Upper lobe of left lung (tissue), 6 donors: ENCODE measurements around the gene KITLG. TPM values are rescaled to one million over a fixed set of nuclear protein-coding genes. Genes with fewer than 3 reads are reported as not detected.
"Not testable (repeated sequence)": the region's sequence is repeated elsewhere in the genome, so short reads cannot be mapped to it uniquely, and the experiment has no call there.

Source experiments
- ATAC-seq, 2 donors: fragments of 200-7000 bp; cut with Tn5 transposase; one replicate each; pipeline ENCODE4 v1.9.1; 2022; ENCODE audit warnings: mild to moderate bottlenecking in 2 of 2, moderate library complexity in 2 of 2; ENCODE audit not compliant: low FRiP score in 2 of 2
- DNase-seq, 2 donors: peaks; one replicate each; pipeline ENCODE4 v3.0.0-alpha.2; 2019 to 2020
- H3K27ac ChIP-seq, 4 donors: fragments of 200-600 bp; sonication (generic); one replicate each; pipeline ENCODE4 v1.5.1; 2016 to 2019
- H3K27me3 ChIP-seq, 4 donors: fragments of 200-600 bp; sonication (generic); one replicate each; pipeline ENCODE4 v1.5.1; 2017 to 2019
- H3K36me3 ChIP-seq, 4 donors: fragments of 200-600 bp; sonication (generic); one replicate each; pipeline ENCODE4 v1.5.1; 2016 to 2019
- H3K4me1 ChIP-seq, 4 donors: fragments of 200-600 bp; sonication (generic); one replicate each; pipeline ENCODE4 v1.5.1; 2018 to 2019
- H3K4me3 ChIP-seq, 4 donors: fragments of 200-600 bp; sonication (generic); one replicate each; pipeline ENCODE4 v1.5.1; 2017 to 2019; ENCODE audit warnings: mild to moderate bottlenecking in 2 of 4, moderate library complexity in 1 of 4
- H3K9me3 ChIP-seq, 4 donors: fragments of 200-600 bp; sonication (generic); one replicate each; pipeline ENCODE4 v1.5.1; 2018 to 2019
- EP300 ChIP-seq, 4 donors: sonication (generic); formaldehyde crosslinking; IDR thresholded peaks; one replicate each; pipeline ENCODE4 v1.5.1; 2017; ENCODE audit warnings: antibody characterized with exemption in 4 of 4, control low read depth in 2 of 4
- POLR2A ChIP-seq, 4 donors: fragments of 450-650 bp; IDR thresholded peaks; one replicate each; pipeline ENCODE4 v1.5.1; 2016 to 2017; ENCODE audit warnings: antibody characterized with exemption in 4 of 4, mild to moderate bottlenecking in 2 of 4
- POLR2AphosphoS5 ChIP-seq, 2 donors: sonication (generic); formaldehyde crosslinking; IDR thresholded peaks; one replicate each; pipeline ENCODE4 v1.5.1; 2017; ENCODE audit warnings: antibody characterized with exemption in 2 of 2
- WGBS, 2 donors: methylation state at CpG; one replicate each; pipeline ENCODE4 v1.1.5; 2017 to 2018; 5-methylcytosine and 5-hydroxymethylcytosine counted together
- total RNA-seq, 6 donors: library from RNA; depleted of rRNA in 4 of 6; stranded (reverse); fragments of >200 nt in 4 of 6; gene quantifications; one replicate each; pipeline versions ENCODE4 v1.1.0 to v1.2.1, GENCODE V29; 2016 to 2021
- TF ChIP-seq, protein P1 (sequence below), 6 experiments: fragments of 450-650 bp in 4 of 6; fragments of 200-600 bp in 2 of 6; sonication (generic) in 2 of 6; IDR thresholded peaks; one replicate each; pipeline ENCODE4 v1.5.1; 2016 to 2019; ENCODE audit warnings: antibody characterized with exemption in 6 of 6
- donor health status: DM: no; HTN: no; CAD: no; lungs with moderate emphysema.
- donor health status: DM: no; HTN: yes; CAD: no; lungs with severe emphysema.

Gene KITLG
- total RNA-seq, 6 donors from 2014 or later, result 10.2 to 72.7 (median 36.6) TPM

GRCh38 chr12:88516811-88517210 lies 63.5 kb downstream of the KITLG start:
- H3K4me1 ChIP-seq, result peaks cover 14 to 22% (median 17%) of the 10 kb centered on the region in 4 donors
- H3K36me3 ChIP-seq, result peaks cover 0 to 6% (median 2%) of the 10 kb centered on the region in 4 donors
- no peaks in the 10 kb centered on the region for H3K9me3 ChIP-seq
- ATAC-seq, result no peak
- no peak overlapping the region for H3K27ac ChIP-seq
- no peaks in the 10 kb centered on the region for H3K27me3 ChIP-seq
- TF ChIP-seq POLR2A (IDR thresholded peaks at IDR 0.05) (no peak), POLR2AphosphoS5 (IDR thresholded peaks at IDR 0.05) (no peak), EP300 (IDR thresholded peaks at IDR 0.05) (no peak)
- TF ChIP-seq, protein P1, sequence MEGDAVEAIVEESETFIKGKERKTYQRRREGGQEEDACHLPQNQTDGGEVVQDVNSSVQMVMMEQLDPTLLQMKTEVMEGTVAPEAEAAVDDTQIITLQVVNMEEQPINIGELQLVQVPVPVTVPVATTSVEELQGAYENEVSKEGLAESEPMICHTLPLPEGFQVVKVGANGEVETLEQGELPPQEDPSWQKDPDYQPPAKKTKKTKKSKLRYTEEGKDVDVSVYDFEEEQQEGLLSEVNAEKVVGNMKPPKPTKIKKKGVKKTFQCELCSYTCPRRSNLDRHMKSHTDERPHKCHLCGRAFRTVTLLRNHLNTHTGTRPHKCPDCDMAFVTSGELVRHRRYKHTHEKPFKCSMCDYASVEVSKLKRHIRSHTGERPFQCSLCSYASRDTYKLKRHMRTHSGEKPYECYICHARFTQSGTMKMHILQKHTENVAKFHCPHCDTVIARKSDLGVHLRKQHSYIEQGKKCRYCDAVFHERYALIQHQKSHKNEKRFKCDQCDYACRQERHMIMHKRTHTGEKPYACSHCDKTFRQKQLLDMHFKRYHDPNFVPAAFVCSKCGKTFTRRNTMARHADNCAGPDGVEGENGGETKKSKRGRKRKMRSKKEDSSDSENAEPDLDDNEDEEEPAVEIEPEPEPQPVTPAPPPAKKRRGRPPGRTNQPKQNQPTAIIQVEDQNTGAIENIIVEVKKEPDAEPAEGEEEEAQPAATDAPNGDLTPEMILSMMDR (IDR thresholded peaks at IDR 0.05), result no peak
- DNase-seq, result no peak
- H3K4me3 ChIP-seq, result no peak overlapping the region

DNA sequence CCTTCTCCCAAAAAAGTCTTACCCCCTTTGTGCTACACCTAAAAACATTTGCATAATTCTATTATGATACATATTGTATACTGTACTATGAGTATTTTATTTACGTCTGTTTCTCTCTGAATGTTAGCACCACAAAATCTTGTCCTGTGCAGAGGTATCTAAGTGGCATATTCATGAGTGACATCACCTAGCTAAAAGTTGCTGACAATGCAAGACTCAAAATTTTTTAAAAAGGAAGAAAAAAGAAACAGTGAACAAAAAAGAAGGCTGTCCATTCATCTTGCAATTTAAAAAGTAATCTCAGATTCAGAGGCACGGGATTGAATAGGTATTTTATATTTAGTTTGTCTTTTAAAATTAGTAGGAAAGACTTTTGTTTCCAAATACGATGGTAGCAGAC lies 69.4 kb downstream of the KITLG start:
- H3K4me1 ChIP-seq, result no peaks in the 10 kb centered on the region
- DNase-seq, result no peak
- H3K27ac ChIP-seq, result no peak overlapping the region
- no peak for ATAC-seq
- no peak overlapping the region for H3K4me3 ChIP-seq
- WGBS, 2 donors, result 96 to 99% methylated on average over 3 of the region's 3 CpGs
- peaks cover 1 to 13% (median 4%) of the 10 kb centered on the region in 4 donors for H3K36me3 ChIP-seq
- H3K9me3 ChIP-seq, result no peaks in the 10 kb centered on the region
- no peaks in the 10 kb centered on the region for H3K27me3 ChIP-seq
- TF ChIP-seq POLR2A (IDR thresholded peaks at IDR 0.05) (no peak), EP300 (IDR thresholded peaks at IDR 0.05) (no peak), POLR2AphosphoS5 (IDR thresholded peaks at IDR 0.05) (no peak)
- TF ChIP-seq, protein P1 (IDR thresholded peaks at IDR 0.05), result no peak

DNA sequence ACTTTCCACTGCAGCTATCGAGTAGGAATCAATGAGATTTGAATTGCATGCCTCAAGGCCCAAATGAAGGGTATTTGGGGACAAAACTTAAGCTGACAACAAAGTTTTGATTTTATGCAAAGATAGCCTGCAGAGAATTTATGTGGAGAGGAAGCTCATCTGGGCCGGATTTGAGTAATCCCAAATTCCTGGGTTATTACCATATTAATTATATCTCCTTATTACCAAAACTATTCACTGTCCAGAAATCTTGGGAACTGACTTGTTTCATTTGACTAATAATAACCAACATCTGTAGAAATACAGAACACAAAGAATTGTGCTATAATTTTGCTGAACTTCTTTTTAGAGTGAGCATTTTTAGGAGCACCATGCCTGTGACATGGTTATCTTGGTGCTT lies 70.4 kb downstream of the KITLG start:
- H3K27me3 ChIP-seq, result no peaks in the 10 kb centered on the region
- no peak overlapping the region for H3K27ac ChIP-seq
- H3K9me3 ChIP-seq, result no peaks in the 10 kb centered on the region
- DNase-seq (no peak), ATAC-seq (no peak)
- no peaks in the 10 kb centered on the region for H3K4me1 ChIP-seq
- WGBS, 2 donors, result 88 to 95% methylated on average over 2 of the region's 2 CpGs
- H3K36me3 ChIP-seq, result peaks cover 5 to 23% (median 12%) of the 10 kb centered on the region in 4 donors
- TF ChIP-seq, protein P1 (IDR thresholded peaks at IDR 0.05), result no peak
- TF ChIP-seq POLR2A (IDR thresholded peaks at IDR 0.05) (no peak), EP300 (IDR thresholded peaks at IDR 0.05) (no peak), POLR2AphosphoS5 (IDR thresholded peaks at IDR 0.05) (no peak)
- no peak overlapping the region for H3K4me3 ChIP-seq

GRCh38 chr12:88509347-88509746 lies 70.9 kb downstream of the KITLG start:
- Histone ChIP-seq H3K9me3 (no peaks in the 10 kb centered on the region), H3K4me3 (no peak overlapping the region), H3K36me3 (peaks cover 5 to 28% (median 14%) of the 10 kb centered on the region in 4 donors), H3K27ac (no peak overlapping the region), H3K4me1 (no peaks in the 10 kb centered on the region), H3K27me3 (no peaks in the 10 kb centered on the region)
- TF ChIP-seq POLR2AphosphoS5 (IDR thresholded peaks at IDR 0.05), result no peak
- TF ChIP-seq, protein P1 (IDR thresholded peaks at IDR 0.05), result no peak
- TF ChIP-seq POLR2A (IDR thresholded peaks at IDR 0.05), result no peak
- TF ChIP-seq EP300 (IDR thresholded peaks at IDR 0.05), result no peak
- ATAC-seq (no peak), DNase-seq (no peak)
- 94 to 98% methylated on average over 5 of the region's 5 CpGs for WGBS, 2 donors

DNA sequence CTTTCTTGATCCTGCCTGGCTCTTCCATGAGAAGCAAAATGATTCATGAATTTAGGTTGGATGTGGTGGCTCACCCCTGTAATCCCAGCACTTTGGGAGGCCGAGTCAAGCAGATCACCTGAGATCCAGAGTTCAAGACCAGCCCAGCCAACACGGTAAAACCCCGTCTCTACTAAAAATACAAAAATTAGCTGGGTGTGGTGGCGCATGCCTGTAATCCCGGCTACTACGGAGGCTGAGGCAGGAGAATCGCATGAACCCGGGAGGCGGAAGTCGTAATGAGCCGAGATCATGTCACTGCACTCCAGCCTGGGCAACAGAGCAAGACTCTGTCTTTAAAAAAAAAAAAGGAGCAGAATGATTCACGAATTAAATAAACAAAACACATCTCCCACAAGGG lies 72.4 kb downstream of the KITLG start:
- peaks cover 5 to 29% (median 15%) of the 10 kb centered on the region in 4 donors for H3K36me3 ChIP-seq
- not testable (repeated sequence) for DNase-seq, H3K27me3 ChIP-seq, H3K9me3 ChIP-seq, ATAC-seq, H3K4me3 ChIP-seq, H3K27ac ChIP-seq, H3K4me1 ChIP-seq
- WGBS, 2 donors, result 93 to 97% methylated on average over 12 of the region's 12 CpGs
